K562 (cell line): Measurements from ENCODE around the gene BMP10. TPM values are rescaled to one million over a fixed set of nuclear protein-coding genes. Genes with fewer than 3 reads are reported as not detected.

Experiments
- ATF1 ChIP-seq, 2 experiments: fragments of 450-650 bp in 1 of 2; IDR thresholded peaks; 2 replicates each; pipeline ENCODE4 v1.6.1; 2016; ENCODE audit warnings: missing compliant biosample characterization in 1 of 2, missing genetic modification characterization in 1 of 2
- BCLAF1 ChIP-seq, 2 experiments: fragments of 450-650 bp in 1 of 2; IDR thresholded peaks; 2 replicates each; pipeline ENCODE4 v1.6.1; 2011 to 2017; ENCODE audit warnings: low read depth in 2 of 2, antibody characterized with exemption in 1 of 2, borderline replicate concordance in 1 of 2, low read length in 1 of 2, mild to moderate bottlenecking in 1 of 2, mixed read lengths in 1 of 2; ENCODE audit not compliant: control insufficient read depth in 1 of 2
- ELF2 ChIP-seq: fragments of 250-450 bp; sonication (Bioruptor Pico); IDR thresholded peaks from 2 replicates; pipeline ENCODE4 v1.5.0; 2021; ENCODE audit warnings: mild to moderate bottlenecking
- FOXM1 ChIP-seq, 2 experiments: fragments of 450-650 bp in 1 of 2; sonication (generic) in 1 of 2; formaldehyde crosslinking in 1 of 2; IDR thresholded peaks; 2 replicates each; pipeline versions ENCODE4 v1.6.1 to v1.9.0; 2017 to 2022; ENCODE audit warnings: low read depth in 2 of 2, mild to moderate bottlenecking in 2 of 2, missing genetic modification reagents in 1 of 2, moderate library complexity in 1 of 2
- GMEB1 ChIP-seq: fragments of 250-450 bp; sonication (Bioruptor Pico); IDR thresholded peaks from 2 replicates; pipeline ENCODE4 v1.4.0; 2020; ENCODE audit warnings: mild to moderate bottlenecking
- MAFG ChIP-seq: fragments of 450-650 bp; conservative IDR thresholded peaks from 2 replicates; pipeline ENCODE4 v1.6.1; 2016; ENCODE audit warnings: missing genetic modification characterization, missing compliant biosample characterization
- MECOM ChIP-seq: fragments of 250-450 bp; sonication (Bioruptor Pico); IDR thresholded peaks from 2 replicates; pipeline ENCODE4 v1.8.0; 2022; ENCODE audit warnings: inconsistent platforms
- MLLT1 ChIP-seq, 2 experiments: fragments of 450-650 bp; IDR thresholded peaks; 2 replicates each; pipeline ENCODE4 v1.6.1; 2016
- POLR2H ChIP-seq: IDR thresholded peaks from 2 replicates; pipeline ENCODE4 v1.6.1; 2016; ENCODE audit warnings: missing genetic modification characterization, low read depth, mild to moderate bottlenecking, control low read depth, missing compliant biosample characterization, moderate library complexity
- RCOR1 ChIP-seq, 2 experiments: IDR thresholded peaks; 2 replicates each; pipeline ENCODE4 v1.6.1; 2012; ENCODE audit warnings: low read depth in 2 of 2, low read length in 2 of 2, borderline replicate concordance in 1 of 2, improper control_type of control experiment in 1 of 2
- ZBTB11 ChIP-seq, 3 experiments: fragments of 200-800 bp in 1 of 3; fragments of 250-450 bp in 1 of 3; fragments of 450-650 bp in 1 of 3; sonication (Bioruptor Pico) in 1 of 3; sonication (Bioruptor generic) in 1 of 3; formaldehyde crosslinking in 1 of 3; IDR thresholded peaks; 2 replicates each; pipeline versions ENCODE4 v1.6.1 to v1.8.0; 2016 to 2022; ENCODE audit warnings: mild to moderate bottlenecking in 2 of 3, missing genetic modification characterization in 2 of 3, missing compliant biosample characterization in 1 of 3, moderate library complexity in 1 of 3
- ZBTB26 ChIP-seq: fragments of 450-650 bp; formaldehyde crosslinking; IDR thresholded peaks from 2 replicates; pipeline ENCODE4 v1.4.0; 2022; ENCODE audit warnings: missing genetic modification characterization
- ZNF146 ChIP-seq: IDR thresholded peaks from one replicate; pipeline ENCODE4 v1.6.1; 2018; ENCODE audit warnings: missing compliant biosample characterization; ENCODE audit not compliant: unreplicated experiment
- ZNF184 ChIP-seq: sonication (generic); formaldehyde crosslinking; IDR thresholded peaks from 2 replicates; pipeline ENCODE4 v1.5.0; 2020; ENCODE audit warnings: missing genetic modification reagents
- ZNF77 ChIP-seq: fragments of 250-450 bp; sonication (Bioruptor Pico); IDR thresholded peaks from 2 replicates; pipeline ENCODE4 v1.5.0; 2020
- polyA plus RNA-seq, 8 experiments: library from polyadenylated mRNA; depleted of rRNA in 4 of 8; stranded (reverse) in 5 of 8; unstranded in 3 of 8; fragments of >200 nt; fragmentation: Nextera tagmentation in 2 of 8; fragmentation: Illumina TruSeq in 1 of 8; extraction: Ambion mirVana in 2 of 8; extraction: Trizol in 1 of 8; gene quantifications; 2 replicates each; pipeline versions ENCODE4 v1.2.1 to v1.2.3, GENCODE V29; 2011 to 2014; ENCODE audit warnings: inconsistent platforms in 1 of 8, missing spikeins in 1 of 8
- total RNA-seq, 7 experiments: library from RNA; depleted of rRNA in 6 of 7; stranded (reverse); fragments of >200 nt in 6 of 7; fragmentation: Illumina TruSeq in 2 of 7; extraction: Trizol in 2 of 7; gene quantifications; 2 replicates each; pipeline versions ENCODE4 v1.2.1 to v1.2.3, GENCODE V29; 2011 to 2021; ENCODE audit warnings: low replicate concordance in 1 of 7

The BMP10 gene
- total and polyA plus RNA-seq, 9 of the 15 experiments (the other 6 are each of a cell fraction or from before 2014, with no cell fraction given): 0.11 to 0.91 (median 0.43) TPM

GRCh38 chr2:68878071-68878711, 7.0 kb upstream of the BMP10 start (continued):
- TF ChIP-seq MECOM (CRISPR knock-in tag) (no peak), RCOR1 (IDR thresholded peaks at IDR 0.05; ENCODE audit: borderline replicate concordance in 1 of 2, low read depth in 2 of 2, low read length in 2 of 2) (peak in 1 of 2 experiments; percentile 36; a peak in 1 of 4 replicates), ZNF184 (no peak), ZNF146 (CRISPR knock-in tag) (no peak), MAFG (tag) (no peak), ZNF77 (no peak), MLLT1 (IDR thresholded peaks at IDR 0.05) (no peak), GMEB1 (CRISPR knock-in tag) (no peak), ZBTB26 (CRISPR knock-in tag) (no peak), BCLAF1 (IDR thresholded peaks at IDR 0.05; ENCODE audit: borderline replicate concordance in 1 of 2, control insufficient read depth in 1 of 2, low read depth in 2 of 2, low read length in 1 of 2) (no peak), ZBTB11 (CRISPR knock-in tag; IDR thresholded peaks at IDR 0.05) (0 out of 6 replicates have a peak, but pooled peaks of 1 of the 3 experiments have one; percentile 44), POLR2H (tag) (no peak), ATF1 (CRISPR knock-in tag; IDR thresholded peaks at IDR 0.05) (no peak), ATF1 (tag; IDR thresholded peaks at IDR 0.05) (0 out of 2 replicates have a peak, but pooled peaks have one; percentile 22), FOXM1 (IDR thresholded peaks at IDR 0.05; ENCODE audit: low read depth) (no peak), FOXM1 (CRISPR knock-in tag; IDR thresholded peaks at IDR 0.05; ENCODE audit: low read depth) (no peak), ELF2 (CRISPR knock-in tag) (no peak)
